Stimulated activated CD4-positive, alpha-beta T cell treated with anti-CD3 and anti-CD28 coated beads, TNF-alpha, amount 100 ng/mL, for 1 hour (primary cell): ENCODE measurements around the gene PEX1.
A peak's percentile ranks its signal among the peaks of the same experiment; 100 is the strongest.
"Not testable (repeated sequence)": the region's sequence is repeated elsewhere in the genome, so short reads cannot be mapped to it uniquely, and the experiment has no call there.

Source experiments
- DNase-seq, 3 donors: peaks; one replicate each; pipeline ENCODE4 v3.0.0-alpha.2; 2020; ENCODE audit warnings: low read depth in 3 of 3, low spot score in 1 of 3

The PEX1 gene

GRCh38 chr7:92461027-92462003 is 67.0 kb downstream of the PEX1 start:
- no peak for DNase-seq

GRCh38 chr7:92460510-92460909 is 67.8 kb downstream of the PEX1 start:
- DNase-seq: no peak

- DNase-seq: no peak
These were observed 68.2 kb downstream of the PEX1 start for GRCh38 chr7:92460109-92460508.

GRCh38 chr7:92456236-92456635 is 72.1 kb downstream of the PEX1 start:
- DNase-seq: no peak

- no peak for DNase-seq
These were observed 76.7 kb downstream of the PEX1 start for GRCh38 chr7:92451645-92452044.

GRCh38 chr7:92448205-92448747 is 80.0 kb downstream of the PEX1 start:
- DNase-seq: peak in 2 of 3 donors; percentile 16 to 27

- DNase-seq: peak; percentile 50 to 60 (median 58)
These were observed 80.7 kb downstream of the PEX1 start, which contains the start of gene GATAD1 for GRCh38 chr7:92447345-92448204. GATAD1 (plus strand) TSS chr7:92447482; CDS start chr7:92447730, 248 bp downstream.

- no peak for DNase-seq
These were observed 81.4 kb downstream of the PEX1 start for GRCh38 chr7:92446869-92447344.

GRCh38 chr7:92442720-92443119 is 85.6 kb downstream of the PEX1 start:
- not testable (repeated sequence) for DNase-seq

GRCh38 chr7:92437956-92438491 is 90.3 kb downstream of the PEX1 start:
- no peak for DNase-seq
